SK-N-SH treated with all-trans-retinoic acid at 6 μM for 48 hours (cell line): ENCODE data around the gene ST6GALNAC5.

Source experiments
- ESRRG ChIP-seq: fragments of 250-450 bp; sonication (Bioruptor Pico); IDR thresholded peaks from 2 replicates; pipeline ENCODE4 v1.6.1; 2021; ENCODE audit warnings: mild to moderate bottlenecking
- TF ChIP-seq, protein P1 (sequence below): fragments of 250-450 bp; sonication (Bioruptor Pico); IDR thresholded peaks from 2 replicates; pipeline ENCODE4 v1.8.0; 2020; ENCODE audit warnings: mild to moderate bottlenecking, moderate library complexity, borderline replicate concordance

DNA sequence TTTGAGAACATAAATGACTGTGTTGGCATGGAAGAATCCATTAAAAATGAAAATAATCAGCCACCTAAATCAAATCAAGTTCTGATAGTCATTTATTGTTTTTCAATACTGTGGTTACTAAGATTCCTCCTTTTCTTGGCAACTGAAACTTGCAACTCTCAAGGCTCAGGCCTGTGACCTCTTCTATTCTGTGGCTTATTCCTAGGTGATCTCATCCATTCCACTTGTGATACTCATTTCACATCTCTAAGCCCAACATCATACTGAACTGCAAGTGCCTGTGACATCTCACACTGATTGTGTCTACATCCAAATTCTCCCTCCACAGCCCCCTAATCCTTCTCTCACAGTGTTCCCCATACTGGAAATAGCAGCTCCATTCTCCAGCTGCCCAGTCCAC lies 4.8 kb upstream of the ST6GALNAC5 start:
- TF ChIP-seq, protein P1, sequence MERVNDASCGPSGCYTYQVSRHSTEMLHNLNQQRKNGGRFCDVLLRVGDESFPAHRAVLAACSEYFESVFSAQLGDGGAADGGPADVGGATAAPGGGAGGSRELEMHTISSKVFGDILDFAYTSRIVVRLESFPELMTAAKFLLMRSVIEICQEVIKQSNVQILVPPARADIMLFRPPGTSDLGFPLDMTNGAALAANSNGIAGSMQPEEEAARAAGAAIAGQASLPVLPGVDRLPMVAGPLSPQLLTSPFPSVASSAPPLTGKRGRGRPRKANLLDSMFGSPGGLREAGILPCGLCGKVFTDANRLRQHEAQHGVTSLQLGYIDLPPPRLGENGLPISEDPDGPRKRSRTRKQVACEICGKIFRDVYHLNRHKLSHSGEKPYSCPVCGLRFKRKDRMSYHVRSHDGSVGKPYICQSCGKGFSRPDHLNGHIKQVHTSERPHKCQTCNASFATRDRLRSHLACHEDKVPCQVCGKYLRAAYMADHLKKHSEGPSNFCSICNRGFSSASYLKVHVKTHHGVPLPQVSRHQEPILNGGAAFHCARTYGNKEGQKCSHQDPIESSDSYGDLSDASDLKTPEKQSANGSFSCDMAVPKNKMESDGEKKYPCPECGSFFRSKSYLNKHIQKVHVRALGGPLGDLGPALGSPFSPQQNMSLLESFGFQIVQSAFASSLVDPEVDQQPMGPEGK (CRISPR knock-in tag) = no peak
- no peak for TF ChIP-seq ESRRG (CRISPR knock-in tag)
